NCI-H2171 (cell line): Measurements from ENCODE around the gene MBLAC1.

Experiments
- DNase-seq: peaks from one replicate; lab custom pipeline; 2025; lab: John Stamatoyannopoulos, UW

The MBLAC1 gene

GRCh38 chr7:100154651-100155491 lies 28.1 kb downstream of the MBLAC1 start:
- no peak for DNase-seq

GRCh38 chr7:100155553-100156317 lies 29.0 kb downstream of the MBLAC1 start:
- no peak for DNase-seq

GRCh38 chr7:100156331-100157068 lies 29.7 kb downstream of the MBLAC1 start:
- DNase-seq = no peak

GRCh38 chr7:100157069-100157333 lies 30.2 kb downstream of the MBLAC1 start:
- no peak for DNase-seq

- DNase-seq = no peak
Observed at GRCh38 chr7:100157334-100158228, 30.8 kb downstream of the MBLAC1 start.

GRCh38 chr7:100158229-100159098 lies 31.7 kb downstream of the MBLAC1 start, which contains the start of gene TRAPPC14:
Gene TRAPPC14, minus strand, starts transcription at chr7:100158723. Its CDS starts 224 bp downstream, at chr7:100158499.
- DNase-seq = peak; percentile 79

- DNase-seq = no peak
Observed at GRCh38 chr7:100159099-100159623, 32.4 kb downstream of the MBLAC1 start.

- DNase-seq = no peak
Observed at GRCh38 chr7:100160067-100160466, 33.3 kb downstream of the MBLAC1 start.

- DNase-seq = no peak
Observed at GRCh38 chr7:100163006-100163531, 36.3 kb downstream of the MBLAC1 start.

GRCh38 chr7:100163871-100164270 lies 37.1 kb downstream of the MBLAC1 start:
- DNase-seq = no peak

- DNase-seq = no peak
Observed at GRCh38 chr7:100166317-100166940, 39.7 kb downstream of the MBLAC1 start.

GRCh38 chr7:100166970-100167911 lies 40.5 kb downstream of the MBLAC1 start:
- DNase-seq = no peak

GRCh38 chr7:100167912-100168323 lies 41.2 kb downstream of the MBLAC1 start:
- peak; percentile 10 for DNase-seq

- DNase-seq = no peak
Observed at GRCh38 chr7:100169147-100169850, 42.5 kb downstream of the MBLAC1 start.

GRCh38 chr7:100170101-100170897 lies 43.5 kb downstream of the MBLAC1 start:
- DNase-seq = no peak

GRCh38 chr7:100171087-100171681 lies 44.4 kb downstream of the MBLAC1 start:
- no peak for DNase-seq

- no peak for DNase-seq
Observed at GRCh38 chr7:100171840-100172239, 45.1 kb downstream of the MBLAC1 start.
